HepG2 (cell line): ENCODE measurements around the gene KLHDC2. TPM values are rescaled to one million over a fixed set of nuclear protein-coding genes. Genes with fewer than 3 reads are reported as not detected.

ENCODE experiments used
- HMGXB4 ChIP-seq, 2 experiments: sonication (generic) in 1 of 2; formaldehyde crosslinking in 1 of 2; IDR thresholded peaks; 2 replicates each; pipeline versions ENCODE4 v1.4.0 to v1.6.1; 2018 to 2020; ENCODE audit warnings: missing genetic modification reagents in 2 of 2, borderline replicate concordance in 1 of 2, low read depth in 1 of 2, mild to moderate bottlenecking in 1 of 2, missing biosample characterization in 1 of 2
- IRF2 ChIP-seq: IDR thresholded peaks from 2 replicates; pipeline ENCODE4 v1.6.1; 2018; ENCODE audit warnings: missing genetic modification reagents, missing compliant biosample characterization
- KDM4B ChIP-seq: sonication (generic); formaldehyde crosslinking; IDR thresholded peaks from 2 replicates; pipeline ENCODE4 v1.4.0; 2020; ENCODE audit warnings: missing genetic modification reagents
- MAZ ChIP-seq, 2 experiments: sonication (generic) in 1 of 2; formaldehyde crosslinking in 1 of 2; IDR thresholded peaks; 2 replicates each; pipeline versions ENCODE4 v1.5.0 to v1.6.1; 2012 to 2020; ENCODE audit warnings: low read depth in 2 of 2, mild to moderate bottlenecking in 2 of 2, borderline replicate concordance in 1 of 2, improper control_type of control experiment in 1 of 2, low read length in 1 of 2, missing genetic modification reagents in 1 of 2, moderate library complexity in 1 of 2
- MLXIP ChIP-seq: sonication (generic); formaldehyde crosslinking; IDR thresholded peaks from 2 replicates; pipeline ENCODE4 v1.9.0; 2021; ENCODE audit warnings: missing genetic modification reagents, borderline replicate concordance
- POLR2G ChIP-seq: fragments of 200-400 bp; formaldehyde crosslinking; IDR thresholded peaks from 2 replicates; pipeline ENCODE4 v1.6.1; 2018; ENCODE audit warnings: mild to moderate bottlenecking, low read depth, low read length, moderate library complexity
- SNAPC5 ChIP-seq: sonication (generic); formaldehyde crosslinking; IDR thresholded peaks from 2 replicates; pipeline ENCODE4 v1.8.1; 2023; ENCODE audit warnings: mild to moderate bottlenecking, missing genetic modification reagents, borderline replicate concordance
- TBL1XR1 ChIP-seq: fragments of 150-350 bp; IDR thresholded peaks from 2 replicates; pipeline ENCODE4 v1.6.1; 2014; ENCODE audit warnings: borderline replicate concordance, low read length; ENCODE audit not compliant: partially characterized antibody
- ZBTB21 ChIP-seq: sonication (generic); formaldehyde crosslinking; IDR thresholded peaks from 2 replicates; pipeline ENCODE4 v1.4.0; 2020; ENCODE audit warnings: missing genetic modification reagents
- ZNF326 ChIP-seq: sonication (generic); formaldehyde crosslinking; IDR thresholded peaks from 2 replicates; pipeline ENCODE4 v1.4.0; 2020; ENCODE audit warnings: missing genetic modification reagents, borderline replicate concordance
- polyA plus RNA-seq, 8 experiments: library from polyadenylated mRNA; depleted of rRNA in 3 of 8; stranded (reverse) in 7 of 8; unstranded in 1 of 8; fragments of >200 nt; fragmentation: Illumina TruSeq in 4 of 8; extraction: Trizol in 4 of 8; gene quantifications; 2 replicates each; pipeline versions ENCODE4 v1.2.1 to v1.2.3, GENCODE V29; 2011 to 2016; ENCODE audit warnings: low read depth in 4 of 8, missing spikeins in 1 of 8, mixed read lengths in 1 of 8; ENCODE audit not compliant: insufficient read depth in 1 of 8
- total RNA-seq, 5 experiments: library from RNA; depleted of rRNA; stranded (reverse); fragments of >200 nt; fragmentation: Illumina TruSeq; extraction: Trizol; gene quantifications; 2 replicates each; pipeline ENCODE4 v1.2.3, GENCODE V29; 2016; ENCODE audit warnings: low read depth in 1 of 5
- TF ChIP-seq, protein P1 (sequence below): sonication (generic); formaldehyde crosslinking; IDR thresholded peaks from 2 replicates; pipeline ENCODE4 v1.5.0; 2020; ENCODE audit warnings: mild to moderate bottlenecking, missing genetic modification reagents, borderline replicate concordance
- TF ChIP-seq, protein P2 (sequence below): sonication (generic); formaldehyde crosslinking; IDR thresholded peaks from 2 replicates; pipeline ENCODE4 v1.9.0; 2021; ENCODE audit warnings: missing genetic modification reagents, borderline replicate concordance

Gene KLHDC2
- total and polyA plus RNA-seq, 2 of the 13 experiments (the other 11 are each of a cell fraction or from before 2014, with no cell fraction given) = 95.5 to 170 TPM

- TF ChIP-seq MLXIP (CRISPR knock-in tag) (no peak), POLR2G (peak; percentile 92), ZBTB21 (CRISPR knock-in tag) (peak; percentile 36; the same call in 1 of the 2 replicates), SNAPC5 (CRISPR knock-in tag) (no peak), TBL1XR1 (peak; percentile 85), HMGXB4 (CRISPR knock-in tag; IDR thresholded peaks at IDR 0.05; ENCODE audit: borderline replicate concordance in 1 of 2, low read depth in 1 of 2) (peak; percentile 67; a peak in 2 of 4 replicates), ZNF326 (CRISPR knock-in tag) (no peak), IRF2 (CRISPR knock-in tag) (peak; percentile 69; the same call in 1 of the 2 replicates), MAZ (IDR thresholded peaks at IDR 0.05; ENCODE audit: borderline replicate concordance, low read depth, low read length) (peak; percentile 31; the same call in 1 of the 2 replicates), MAZ (CRISPR knock-in tag; IDR thresholded peaks at IDR 0.05; ENCODE audit: low read depth) (peak; percentile 62; the same call in 1 of the 2 replicates), KDM4B (CRISPR knock-in tag) (peak; percentile 54; the same call in 1 of the 2 replicates)
- TF ChIP-seq, protein P1, sequence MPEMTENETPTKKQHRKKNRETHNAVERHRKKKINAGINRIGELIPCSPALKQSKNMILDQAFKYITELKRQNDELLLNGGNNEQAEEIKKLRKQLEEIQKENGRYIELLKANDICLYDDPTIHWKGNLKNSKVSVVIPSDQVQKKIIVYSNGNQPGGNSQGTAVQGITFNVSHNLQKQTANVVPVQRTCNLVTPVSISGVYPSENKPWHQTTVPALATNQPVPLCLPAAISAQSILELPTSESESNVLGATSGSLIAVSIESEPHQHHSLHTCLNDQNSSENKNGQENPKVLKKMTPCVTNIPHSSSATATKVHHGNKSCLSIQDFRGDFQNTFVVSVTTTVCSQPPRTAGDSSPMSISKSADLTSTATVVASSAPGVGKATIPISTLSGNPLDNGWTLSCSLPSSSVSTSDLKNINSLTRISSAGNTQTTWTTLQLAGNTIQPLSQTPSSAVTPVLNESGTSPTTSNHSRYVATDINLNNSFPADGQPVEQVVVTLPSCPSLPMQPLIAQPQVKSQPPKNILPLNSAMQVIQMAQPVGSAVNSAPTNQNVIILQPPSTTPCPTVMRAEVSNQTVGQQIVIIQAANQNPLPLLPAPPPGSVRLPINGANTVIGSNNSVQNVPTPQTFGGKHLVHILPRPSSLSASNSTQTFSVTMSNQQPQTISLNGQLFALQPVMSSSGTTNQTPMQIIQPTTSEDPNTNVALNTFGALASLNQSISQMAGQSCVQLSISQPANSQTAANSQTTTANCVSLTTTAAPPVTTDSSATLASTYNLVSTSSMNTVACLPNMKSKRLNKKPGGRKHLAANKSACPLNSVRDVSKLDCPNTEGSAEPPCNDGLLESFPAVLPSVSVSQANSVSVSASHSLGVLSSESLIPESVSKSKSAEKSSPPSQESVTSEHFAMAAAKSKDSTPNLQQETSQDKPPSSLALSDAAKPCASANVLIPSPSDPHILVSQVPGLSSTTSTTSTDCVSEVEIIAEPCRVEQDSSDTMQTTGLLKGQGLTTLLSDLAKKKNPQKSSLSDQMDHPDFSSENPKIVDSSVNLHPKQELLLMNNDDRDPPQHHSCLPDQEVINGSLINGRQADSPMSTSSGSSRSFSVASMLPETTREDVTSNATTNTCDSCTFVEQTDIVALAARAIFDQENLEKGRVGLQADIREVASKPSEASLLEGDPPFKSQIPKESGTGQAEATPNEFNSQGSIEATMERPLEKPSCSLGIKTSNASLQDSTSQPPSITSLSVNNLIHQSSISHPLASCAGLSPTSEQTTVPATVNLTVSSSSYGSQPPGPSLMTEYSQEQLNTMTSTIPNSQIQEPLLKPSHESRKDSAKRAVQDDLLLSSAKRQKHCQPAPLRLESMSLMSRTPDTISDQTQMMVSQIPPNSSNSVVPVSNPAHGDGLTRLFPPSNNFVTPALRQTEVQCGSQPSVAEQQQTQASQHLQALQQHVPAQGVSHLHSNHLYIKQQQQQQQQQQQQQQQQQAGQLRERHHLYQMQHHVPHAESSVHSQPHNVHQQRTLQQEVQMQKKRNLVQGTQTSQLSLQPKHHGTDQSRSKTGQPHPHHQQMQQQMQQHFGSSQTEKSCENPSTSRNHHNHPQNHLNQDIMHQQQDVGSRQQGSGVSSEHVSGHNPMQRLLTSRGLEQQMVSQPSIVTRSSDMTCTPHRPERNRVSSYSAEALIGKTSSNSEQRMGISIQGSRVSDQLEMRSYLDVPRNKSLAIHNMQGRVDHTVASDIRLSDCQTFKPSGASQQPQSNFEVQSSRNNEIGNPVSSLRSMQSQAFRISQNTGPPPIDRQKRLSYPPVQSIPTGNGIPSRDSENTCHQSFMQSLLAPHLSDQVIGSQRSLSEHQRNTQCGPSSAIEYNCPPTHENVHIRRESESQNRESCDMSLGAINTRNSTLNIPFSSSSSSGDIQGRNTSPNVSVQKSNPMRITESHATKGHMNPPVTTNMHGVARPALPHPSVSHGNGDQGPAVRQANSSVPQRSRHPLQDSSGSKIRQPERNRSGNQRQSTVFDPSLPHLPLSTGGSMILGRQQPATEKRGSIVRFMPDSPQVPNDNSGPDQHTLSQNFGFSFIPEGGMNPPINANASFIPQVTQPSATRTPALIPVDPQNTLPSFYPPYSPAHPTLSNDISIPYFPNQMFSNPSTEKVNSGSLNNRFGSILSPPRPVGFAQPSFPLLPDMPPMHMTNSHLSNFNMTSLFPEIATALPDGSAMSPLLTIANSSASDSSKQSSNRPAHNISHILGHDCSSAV (CRISPR knock-in tag) = no peak
- TF ChIP-seq, protein P2, sequence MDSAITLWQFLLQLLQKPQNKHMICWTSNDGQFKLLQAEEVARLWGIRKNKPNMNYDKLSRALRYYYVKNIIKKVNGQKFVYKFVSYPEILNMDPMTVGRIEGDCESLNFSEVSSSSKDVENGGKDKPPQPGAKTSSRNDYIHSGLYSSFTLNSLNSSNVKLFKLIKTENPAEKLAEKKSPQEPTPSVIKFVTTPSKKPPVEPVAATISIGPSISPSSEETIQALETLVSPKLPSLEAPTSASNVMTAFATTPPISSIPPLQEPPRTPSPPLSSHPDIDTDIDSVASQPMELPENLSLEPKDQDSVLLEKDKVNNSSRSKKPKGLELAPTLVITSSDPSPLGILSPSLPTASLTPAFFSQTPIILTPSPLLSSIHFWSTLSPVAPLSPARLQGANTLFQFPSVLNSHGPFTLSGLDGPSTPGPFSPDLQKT (CRISPR knock-in tag) = no peak
Observed at GRCh38 chr14:49770212-49770817, 2.4 kb downstream of the KLHDC2 start (continued).
